GM08714 (cell line): ENCODE measurements around the gene CNOT4.

Experiments used
- H3K4me3 ChIP-seq: fragments of 200-500 bp; sonication (Bioruptor generic); 2 replicates; pipeline ENCODE4 v1.5.1; 2014; ENCODE audit warnings: mild to moderate bottlenecking, low read length, inconsistent platforms
- ZNF274 ChIP-seq: IDR thresholded peaks from 2 replicates; pipeline ENCODE4 v1.6.1; 2012; ENCODE audit warnings: mild to moderate bottlenecking, low read depth, low read length

CNOT4 gene

DNA sequence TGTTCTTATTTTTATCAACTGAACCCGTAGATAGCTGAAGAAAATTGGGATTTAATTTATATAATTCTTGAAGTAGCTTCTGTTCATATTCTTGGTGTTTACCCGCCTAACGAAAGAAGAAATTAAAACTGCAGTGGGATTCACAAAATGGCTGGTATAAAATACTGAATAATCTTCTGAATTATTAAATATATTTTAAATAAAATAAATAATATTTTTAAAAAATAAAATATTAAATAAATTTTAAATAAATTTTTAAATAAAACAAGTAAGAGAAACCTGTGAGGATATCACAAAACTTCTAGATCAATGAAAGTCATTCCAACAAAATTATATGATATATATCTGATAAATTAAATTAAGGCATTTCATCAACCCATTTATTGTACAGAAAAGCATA lies 99.4 kb downstream of the CNOT4 start:
- no peak overlapping the region for H3K4me3 ChIP-seq
- TF ChIP-seq ZNF274, result no peak

DNA sequence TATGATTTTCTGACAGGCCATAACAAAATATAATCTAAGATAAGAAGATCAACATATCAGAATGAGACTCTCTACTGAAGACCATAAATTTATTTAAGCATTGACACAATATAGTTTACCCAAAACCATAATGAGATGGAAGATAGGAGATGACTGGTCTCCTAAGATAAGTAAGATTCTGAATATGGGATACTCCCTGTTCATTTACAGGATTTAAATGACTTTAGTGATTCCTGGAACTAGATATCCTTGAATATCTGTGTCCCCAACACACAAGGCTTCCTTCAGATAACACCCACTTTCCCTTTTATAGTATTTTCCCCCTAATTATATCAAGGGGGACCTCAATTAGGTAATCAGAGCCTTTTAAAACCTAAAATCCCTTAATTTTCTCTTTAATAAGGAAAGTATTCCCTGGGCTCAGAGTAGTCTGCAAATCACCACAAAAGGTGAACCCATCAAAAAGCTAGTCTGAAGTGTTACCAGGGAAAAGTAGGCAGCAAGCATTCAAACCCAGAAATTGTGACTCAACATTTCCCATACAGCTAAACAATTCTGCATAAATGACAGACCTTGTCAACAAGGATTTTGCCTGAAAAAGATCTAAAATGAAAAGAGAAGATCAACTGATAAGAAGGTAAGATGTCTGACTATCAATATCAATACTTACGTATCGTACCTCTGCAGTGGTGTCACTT lies 99.9 kb downstream of the CNOT4 start:
- no peak for TF ChIP-seq ZNF274
- H3K4me3 ChIP-seq, result no peak overlapping the region

DNA sequence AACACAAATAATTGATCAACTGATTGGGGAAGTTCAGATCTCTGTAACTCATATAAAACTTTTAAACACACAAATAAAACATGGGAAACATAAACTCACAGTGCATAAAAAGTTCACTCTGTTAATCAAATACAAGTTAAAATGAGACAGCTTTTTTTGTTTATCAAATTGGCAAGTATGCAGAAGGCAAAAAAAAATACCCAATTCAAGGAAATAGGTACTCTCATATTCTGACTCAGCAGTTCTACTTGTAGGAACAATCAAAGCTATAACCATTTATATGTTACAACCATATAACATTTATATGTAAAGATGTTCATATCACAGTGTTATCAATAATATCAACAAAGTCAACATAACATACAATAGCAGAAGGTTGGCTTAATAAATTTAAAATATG lies 102.0 kb downstream of the CNOT4 start:
- no peak for TF ChIP-seq ZNF274
- no peak overlapping the region for H3K4me3 ChIP-seq

GRCh38 chr7:135406918-135407317 lies 103.0 kb downstream of the CNOT4 start:
- no peak for TF ChIP-seq ZNF274
- H3K4me3 ChIP-seq, result no peak overlapping the region

- no peak overlapping the region for H3K4me3 ChIP-seq
- TF ChIP-seq ZNF274, result no peak
These were observed 103.9 kb downstream of the CNOT4 start for GRCh38 chr7:135405969-135406368.

- no peak for TF ChIP-seq ZNF274
- H3K4me3 ChIP-seq, result no peak overlapping the region
These were observed 106.6 kb downstream of the CNOT4 start for GRCh38 chr7:135403302-135403701.

DNA sequence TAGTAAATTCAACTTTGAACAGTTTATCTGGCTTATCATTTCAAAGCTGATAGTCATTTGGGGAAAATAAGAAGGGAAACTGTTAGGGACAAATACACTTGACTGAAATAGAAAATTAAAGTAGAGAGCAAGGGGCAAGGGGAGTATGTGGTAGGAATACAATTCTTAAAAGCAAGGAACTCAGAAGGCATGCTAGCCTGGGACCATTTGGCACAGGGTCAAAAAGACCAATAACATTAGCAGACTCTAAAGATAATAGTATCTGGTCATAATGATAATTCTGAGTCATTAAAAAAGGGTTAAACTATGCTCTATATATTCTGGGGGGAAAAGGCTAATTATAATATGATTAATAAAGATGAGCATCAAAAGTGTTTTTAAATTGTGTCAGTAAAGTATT lies 112.2 kb downstream of the CNOT4 start:
- no peak overlapping the region for H3K4me3 ChIP-seq
- TF ChIP-seq ZNF274, result no peak

DNA sequence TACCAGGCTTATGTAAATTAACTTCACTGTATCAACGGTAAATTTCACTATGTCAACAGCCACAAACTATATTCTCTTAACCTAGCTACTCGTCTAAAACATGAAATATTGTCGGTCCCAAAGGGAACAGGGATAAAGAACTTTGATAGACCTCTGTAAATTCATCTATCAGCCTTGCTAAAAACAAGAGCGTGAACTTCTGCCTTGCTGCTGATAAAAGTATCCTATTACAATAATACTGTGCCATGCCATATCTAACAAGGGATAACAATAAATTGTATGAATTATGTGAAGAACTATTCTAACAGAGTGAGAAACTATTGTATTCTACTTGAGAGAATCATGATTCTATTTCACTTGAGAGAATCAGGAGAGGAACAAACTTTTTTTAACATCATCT lies 117.2 kb downstream of the CNOT4 start:
- TF ChIP-seq ZNF274, result no peak
- H3K4me3 ChIP-seq, result no peak overlapping the region

- no peak for TF ChIP-seq ZNF274
- no peak overlapping the region for H3K4me3 ChIP-seq
These were observed 118.4 kb downstream of the CNOT4 start for GRCh38 chr7:135391514-135391913.

- TF ChIP-seq ZNF274, result no peak
- H3K4me3 ChIP-seq, result no peak overlapping the region
These were observed 119.1 kb downstream of the CNOT4 start for GRCh38 chr7:135390829-135391228.

- no peak overlapping the region for H3K4me3 ChIP-seq
- TF ChIP-seq ZNF274, result no peak
These were observed 119.9 kb downstream of the CNOT4 start for GRCh38 chr7:135389971-135390370.

DNA sequence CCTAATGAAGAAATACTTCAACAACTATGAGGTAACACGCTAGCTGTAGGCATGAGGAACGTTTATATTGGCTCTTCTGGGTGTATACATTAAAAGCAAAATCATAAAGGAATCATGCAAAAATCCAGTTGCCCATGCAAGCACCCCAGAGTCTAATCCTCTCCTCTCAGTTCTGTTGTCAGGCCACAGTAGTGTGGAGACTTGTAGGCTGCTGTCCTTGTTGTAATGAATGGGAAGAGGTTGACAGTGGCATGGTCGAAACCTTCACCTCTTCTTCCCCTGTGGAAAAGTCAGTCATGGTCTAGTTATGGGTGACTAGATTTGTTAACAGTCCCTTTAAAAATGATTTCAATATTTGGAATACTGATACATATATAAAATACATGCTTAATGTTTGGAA lies 121.3 kb downstream of the CNOT4 start:
- no peak for TF ChIP-seq ZNF274
- no peak overlapping the region for H3K4me3 ChIP-seq

- no peak overlapping the region for H3K4me3 ChIP-seq
- TF ChIP-seq ZNF274, result no peak
These were observed 123.1 kb downstream of the CNOT4 start for GRCh38 chr7:135386776-135387175.

GRCh38 chr7:135386181-135386580 lies 123.7 kb downstream of the CNOT4 start:
- no peak for TF ChIP-seq ZNF274
- H3K4me3 ChIP-seq, result no peak overlapping the region

DNA sequence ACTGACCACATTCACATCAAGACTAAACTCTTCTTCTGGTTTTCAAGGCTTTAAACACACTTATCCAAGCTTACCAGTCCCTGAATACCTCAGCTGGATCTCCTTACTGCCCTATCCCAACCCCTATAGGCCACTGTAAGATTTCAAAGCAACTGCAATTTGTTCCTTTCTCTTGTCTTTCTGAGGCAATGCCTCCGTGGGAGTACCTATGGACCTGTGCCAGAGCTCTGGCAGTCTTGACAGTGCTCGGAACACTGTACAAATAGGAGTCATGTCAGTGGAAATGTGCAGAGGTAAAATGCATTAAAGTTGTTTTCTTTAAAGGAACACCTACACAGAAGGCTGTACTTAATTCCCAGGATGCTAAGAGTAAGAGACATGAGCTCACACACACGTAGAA lies 124.7 kb downstream of the CNOT4 start:
- H3K4me3 ChIP-seq, result no peak overlapping the region
- no peak for TF ChIP-seq ZNF274

GRCh38 chr7:135383525-135384175 lies 126.3 kb downstream of the CNOT4 start:
- no peak overlapping the region for H3K4me3 ChIP-seq
- no peak for TF ChIP-seq ZNF274
